HCT116 (cell line): ENCODE measurements around the gene IL15RA. TPM values are rescaled to one million over a fixed set of nuclear protein-coding genes. Genes with fewer than 3 reads are reported as not detected.

Experiments
- ATAC-seq: fragments of 200-7000 bp; cut with Tn5 transposase; 2 replicates; pipeline ENCODE4 v1.9.1; 2020; ENCODE audit warnings: mild to moderate bottlenecking, moderate library complexity
- BruUV-seq: library from RNA; stranded (reverse); fragments of 400-500 nt; replicated peaks from 2 replicates; lab custom pipeline; 2021; lab: Mats Ljungman, UMichigan
- CTCF ChIA-PET: fragments of 300-600 bp; sonication (Branson Sonifier 250); formaldehyde crosslinking; loops from one replicate; lab custom pipeline; 2021; ENCODE audit warnings: antibody characterized with exemption; lab: Charles Lee
- POLR2A ChIA-PET: fragments of 300-600, 350-600 bp; sonication (Branson Sonifier 250); formaldehyde crosslinking; loops from one replicate; lab custom pipeline; 2021; ENCODE audit warnings: antibody characterized with exemption; lab: Charles Lee
- RAD21 ChIA-PET, 2 experiments: fragments of 300-600 bp; sonication (Branson Sonifier 250); formaldehyde crosslinking; loops; one replicate each; lab custom pipeline; 2023; ENCODE audit warnings: low total read pairs in 2 of 2; ENCODE audit not compliant: uncharacterized antibody in 2 of 2, unreplicated experiment in 2 of 2, low non-redundant PET in 1 of 2; lab: Charles Lee
- DNase-seq: peaks from one replicate; pipeline ENCODE4 v3.0.0-alpha.2; 2010; ENCODE audit warnings: low read depth, low spot score
- H2AFZ ChIP-seq: fragments of 200-600 bp; shearing (Covaris generic), sonication (generic); 2 replicates; pipeline ENCODE4 v1.6.1; 2017; ENCODE audit warnings: low read depth, mixed run types, mixed read lengths, antibody characterized with exemption, low read length; ENCODE audit not compliant: poor library complexity, severe bottlenecking
- H3K27ac ChIP-seq: 2 replicates; pipeline ENCODE4 v1.5.1; 2012; ENCODE audit warnings: low read depth, low read length
- H3K27me3 ChIP-seq: fragments of 200-600 bp; sonication (generic); 2 replicates; pipeline ENCODE4 v1.6.1; 2016; ENCODE audit warnings: mixed run types, low read length, mixed read lengths; ENCODE audit not compliant: insufficient read depth
- H3K36me3 ChIP-seq, 2 experiments: fragments of 200-500 bp in 1 of 2; fragments of 200-600 bp in 1 of 2; sonication (Bioruptor generic) in 1 of 2; sonication (generic) in 1 of 2; 2 replicates each; pipeline versions ENCODE4 v1.5.1 to v1.6.1; 2014 to 2016; ENCODE audit warnings: low read length in 2 of 2, inconsistent platforms in 1 of 2, mixed read lengths in 1 of 2, mixed run types in 1 of 2; ENCODE audit not compliant: insufficient read depth in 2 of 2, control insufficient read depth in 1 of 2
- H3K4me1 ChIP-seq, 2 experiments: fragments of 200-600 bp in 1 of 2; sonication (generic) in 1 of 2; 2 replicates each; pipeline versions ENCODE4 v1.5.1 to v1.6.1; 2012 to 2017; ENCODE audit warnings: low read length in 2 of 2, inconsistent platforms in 1 of 2, mild to moderate bottlenecking in 1 of 2, mixed read lengths in 1 of 2, mixed run types in 1 of 2, moderate library complexity in 1 of 2; ENCODE audit not compliant: insufficient read depth in 2 of 2, control insufficient read depth in 1 of 2
- H3K4me2 ChIP-seq: fragments of 200-600 bp; sonication (generic); 2 replicates; pipeline ENCODE4 v1.6.1; 2017; ENCODE audit warnings: mixed run types, low read length, mixed read lengths
- H3K4me3 ChIP-seq, 2 experiments: fragments of 200-600 bp in 1 of 2; sonication (generic) in 1 of 2; replicated peaks in 1 of 2; 2 replicates each; pipeline ENCODE4 v1.5.1; 2011 to 2016; ENCODE audit warnings: low read length in 2 of 2, control low read depth in 1 of 2, low read depth in 1 of 2, mild to moderate bottlenecking in 1 of 2, mixed read lengths in 1 of 2, mixed run types in 1 of 2
- H3K79me2 ChIP-seq: fragments of 200-600 bp; sonication (generic); 2 replicates; pipeline ENCODE4 v1.6.1; 2017; ENCODE audit warnings: mild to moderate bottlenecking, mixed run types, low read length, moderate library complexity, mixed read lengths; ENCODE audit not compliant: insufficient read depth
- H3K9ac ChIP-seq: fragments of 200-600 bp; sonication (generic); 2 replicates; pipeline ENCODE4 v1.6.1; 2016; ENCODE audit warnings: low read length, mixed read lengths
- H3K9me2 ChIP-seq: fragments of 200-600 bp; sonication (generic), shearing (Covaris generic); 2 replicates; pipeline ENCODE4 v1.6.1; 2017; ENCODE audit warnings: mixed run types, mild to moderate bottlenecking, moderate library complexity; ENCODE audit not compliant: insufficient read depth
- H3K9me3 ChIP-seq, 2 experiments: fragments of 200-500 bp in 1 of 2; fragments of 200-600 bp in 1 of 2; sonication (Bioruptor generic) in 1 of 2; sonication (generic) in 1 of 2; 2 replicates each; pipeline ENCODE4 v1.6.1; 2014 to 2017; ENCODE audit warnings: low read length in 2 of 2, mixed read lengths in 2 of 2, inconsistent platforms in 1 of 2, low read depth in 1 of 2, mild to moderate bottlenecking in 1 of 2, mixed run types in 1 of 2, moderate library complexity in 1 of 2; ENCODE audit not compliant: control insufficient read depth in 1 of 2, insufficient read depth in 1 of 2
- H4K20me1 ChIP-seq: fragments of 200-600 bp; sonication (generic), shearing (Covaris generic); 2 replicates; pipeline ENCODE4 v1.6.1; 2017; ENCODE audit warnings: mixed run types, mild to moderate bottlenecking, moderate library complexity; ENCODE audit not compliant: insufficient read depth
- EZH2phosphoT487 ChIP-seq: fragments of 200-600 bp; IDR thresholded peaks from 2 replicates; pipeline ENCODE4 v1.6.1; 2018; ENCODE audit warnings: antibody characterized with exemption, borderline replicate concordance
- POLR2A ChIP-seq: IDR thresholded peaks from 2 replicates; pipeline ENCODE4 v1.7.0; 2011; ENCODE audit warnings: borderline replicate concordance; ENCODE audit not compliant: insufficient read depth, insufficient read length; ENCODE audit errors: extremely low read depth
- SIN3A ChIP-seq: IDR thresholded peaks from 2 replicates; pipeline ENCODE4 v1.6.1; 2012; ENCODE audit warnings: low read depth
- SP1 ChIP-seq: IDR thresholded peaks from 2 replicates; pipeline ENCODE4 v1.6.1; 2012; ENCODE audit warnings: low read depth
- YY1 ChIP-seq: IDR thresholded peaks from 2 replicates; pipeline ENCODE4 v1.6.1; 2011; ENCODE audit warnings: low read length, low read depth, moderate library complexity, mild to moderate bottlenecking; ENCODE audit not compliant: insufficient replicate concordance; ENCODE audit errors: extremely low read depth
- ZFX ChIP-seq: fragments of 450-650 bp; IDR thresholded peaks from 2 replicates; pipeline ENCODE4 v1.6.1; 2017
- ZNF274 ChIP-seq: fragments of 200-500 bp; sonication (Bioruptor generic); IDR thresholded peaks from 2 replicates; pipeline ENCODE4 v1.6.1; 2014; ENCODE audit warnings: mild to moderate bottlenecking, low read depth, low read length, inconsistent platforms
- intact Hi-C: fragments of 100-400 bp; cut with micrococcal nuclease; formaldehyde crosslinking; loops from 2 replicates; pipeline ENCODE4 v1.10.0; 2022
- total RNA-seq: library from RNA; stranded (reverse); gene quantifications from one replicate; pipeline ENCODE4 v1.2.1, GENCODE V29; 2021; ENCODE audit not compliant: unreplicated experiment
- TF ChIP-seq, protein P1 (sequence below): IDR thresholded peaks from 2 replicates; pipeline ENCODE4 v1.6.1; 2012
- TF ChIP-seq, protein P2 (sequence below): IDR thresholded peaks from 2 replicates; pipeline ENCODE4 v1.6.1; 2011; ENCODE audit warnings: mild to moderate bottlenecking, low read length, moderate library complexity; ENCODE audit not compliant: insufficient replicate concordance; ENCODE audit errors: extremely low read depth

IL15RA gene
- total RNA-seq, 1 experiment from 2014 or later, result 10.5 TPM

DNA sequence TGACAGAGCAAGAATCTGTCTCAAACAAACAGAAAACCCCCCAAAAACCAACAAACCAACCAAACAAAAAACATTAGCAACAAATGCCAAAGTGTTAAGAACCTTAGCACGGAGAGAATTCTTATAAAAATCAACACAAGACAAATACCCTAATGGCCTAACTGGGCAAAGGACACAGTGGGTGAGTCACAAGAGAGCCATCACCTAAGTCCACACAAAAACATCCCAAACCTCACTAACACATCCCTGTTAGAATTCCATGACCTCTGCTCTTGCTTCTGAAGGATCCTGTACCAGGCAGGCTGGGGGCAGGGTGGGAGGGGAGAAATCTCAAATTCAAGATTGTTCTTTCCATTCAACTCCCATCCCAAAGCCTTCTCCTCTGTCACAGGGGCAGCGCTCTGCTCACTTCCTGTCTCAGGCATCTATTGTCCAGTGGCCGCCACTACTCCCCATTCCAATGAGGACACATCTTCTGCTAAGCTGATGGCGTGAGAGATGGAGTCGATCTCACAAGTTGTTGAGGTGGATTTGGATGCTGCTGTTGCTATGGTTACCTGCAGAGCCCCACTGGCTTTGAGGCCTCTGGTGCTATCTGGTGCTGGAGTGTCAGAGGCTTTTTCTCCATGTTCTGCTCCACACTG lies 9.2 kb downstream of the IL15RA start:
- ChIA-PET RAD21 (no interaction called here), CTCF (no interaction called here), POLR2A (no interaction called here)
- Histone ChIP-seq H3K9me3 (no peaks in the 10 kb centered on the region), H4K20me1 (no peaks in the 10 kb centered on the region), H3K27ac (no peak overlapping the region), H3K9ac (no peak overlapping the region), H3K4me1 (peaks cover 2 to 9% of the 10 kb centered on the region in 2 experiments; a peak in 3 of 4 replicates), H3K27me3 (no peaks in the 10 kb centered on the region), H3K4me3 (no peak overlapping the region), H3K4me2 (no peak overlapping the region), H3K79me2 (peaks cover 17% of the 10 kb centered on the region), H3K9me2 (no peaks in the 10 kb centered on the region), H2AFZ (no peak overlapping the region), H3K36me3 (no peaks in the 10 kb centered on the region)
- TF ChIP-seq SIN3A, result no peak
- intact Hi-C loops, result no loop called here
- DNase-seq (no peak), ATAC-seq (no peak)
- no TSS peak for BruUV-seq

DNA sequence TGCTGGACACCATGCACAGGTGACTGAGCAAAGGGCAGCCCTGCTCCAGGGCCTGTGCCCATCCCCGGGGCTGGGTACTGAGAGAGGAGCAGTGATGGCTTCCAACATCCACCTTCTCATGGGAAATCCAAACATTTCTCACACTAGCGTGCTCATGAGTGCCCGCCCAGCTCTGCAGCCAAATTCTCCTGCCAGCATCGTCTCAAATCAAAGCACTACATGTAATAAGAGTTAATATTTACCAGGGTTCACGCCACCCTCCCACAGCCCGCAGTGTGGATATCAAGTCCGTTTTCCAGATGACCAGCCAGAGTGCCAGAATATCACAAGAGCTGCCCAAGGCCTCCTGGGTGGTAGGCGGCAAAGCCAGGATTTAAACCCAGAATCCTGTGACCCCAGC lies 12.1 kb downstream of the IL15RA start:
- ChIA-PET CTCF (no interaction called here), POLR2A (no interaction called here)
- TF ChIP-seq YY1, result no peak
- TF ChIP-seq, protein P1, sequence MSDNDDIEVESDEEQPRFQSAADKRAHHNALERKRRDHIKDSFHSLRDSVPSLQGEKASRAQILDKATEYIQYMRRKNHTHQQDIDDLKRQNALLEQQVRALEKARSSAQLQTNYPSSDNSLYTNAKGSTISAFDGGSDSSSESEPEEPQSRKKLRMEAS, result no peak
- no peak for TF ChIP-seq EZH2phosphoT487
- TF ChIP-seq ZFX, result no peak
- TF ChIP-seq, protein P2, sequence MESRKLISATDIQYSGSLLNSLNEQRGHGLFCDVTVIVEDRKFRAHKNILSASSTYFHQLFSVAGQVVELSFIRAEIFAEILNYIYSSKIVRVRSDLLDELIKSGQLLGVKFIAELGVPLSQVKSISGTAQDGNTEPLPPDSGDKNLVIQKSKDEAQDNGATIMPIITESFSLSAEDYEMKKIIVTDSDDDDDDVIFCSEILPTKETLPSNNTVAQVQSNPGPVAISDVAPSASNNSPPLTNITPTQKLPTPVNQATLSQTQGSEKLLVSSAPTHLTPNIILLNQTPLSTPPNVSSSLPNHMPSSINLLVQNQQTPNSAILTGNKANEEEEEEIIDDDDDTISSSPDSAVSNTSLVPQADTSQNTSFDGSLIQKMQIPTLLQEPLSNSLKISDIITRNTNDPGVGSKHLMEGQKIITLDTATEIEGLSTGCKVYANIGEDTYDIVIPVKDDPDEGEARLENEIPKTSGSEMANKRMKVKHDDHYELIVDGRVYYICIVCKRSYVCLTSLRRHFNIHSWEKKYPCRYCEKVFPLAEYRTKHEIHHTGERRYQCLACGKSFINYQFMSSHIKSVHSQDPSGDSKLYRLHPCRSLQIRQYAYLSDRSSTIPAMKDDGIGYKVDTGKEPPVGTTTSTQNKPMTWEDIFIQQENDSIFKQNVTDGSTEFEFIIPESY, result no peak
- TF ChIP-seq ZNF274, result no peak
- TF ChIP-seq SP1, result no peak
- TF ChIP-seq POLR2A, result no peak
- TF ChIP-seq, all 23 proteins: peak for 0
- no peaks in the 10 kb centered on the region for H3K36me3 ChIP-seq
- H2AFZ ChIP-seq, result no peak overlapping the region
- no peak for DNase-seq
- BruUV-seq, result no TSS peak
- RAD21 ChIA-PET, result no interaction called here
- H3K4me2 ChIP-seq, result no peak overlapping the region
- no peak for ATAC-seq
- no peaks in the 10 kb centered on the region for H4K20me1 ChIP-seq
- H3K27ac ChIP-seq, result no peak overlapping the region
- H3K4me3 ChIP-seq, result no peak overlapping the region
- H3K9me3 ChIP-seq, result no peaks in the 10 kb centered on the region
- intact Hi-C loops, result no loop called here
- no peaks in the 10 kb centered on the region for H3K79me2 ChIP-seq
- H3K9ac ChIP-seq, result no peak overlapping the region
- H3K27me3 ChIP-seq, result no peaks in the 10 kb centered on the region
- no peaks in the 10 kb centered on the region for H3K4me1 ChIP-seq
- no peaks in the 10 kb centered on the region for H3K9me2 ChIP-seq
